Gastrocnemius medialis (tissue), 4 donors: ENCODE measurements around the gene CIT.

ENCODE experiments used
- CTCF ChIP-seq, 5 experiments: fragments of 450-650 bp in 3 of 5; fragments of 200-600 bp in 2 of 5; sonication (generic) in 2 of 5; IDR thresholded peaks in 4 of 5; conservative IDR thresholded peaks in 1 of 5; 1 replicate in 4 of 5; 2 replicates in 1 of 5; pipeline ENCODE4 v1.5.1; 2016 to 2019; ENCODE audit warnings: antibody characterized with exemption in 5 of 5, mild to moderate bottlenecking in 3 of 5, moderate library complexity in 3 of 5
- POLR2A ChIP-seq, 2 donors: fragments of 450-650 bp; IDR thresholded peaks; one replicate each; pipeline ENCODE4 v1.6.1; 2017; ENCODE audit warnings: antibody characterized with exemption in 2 of 2, mild to moderate bottlenecking in 2 of 2, moderate library complexity in 2 of 2

- TF ChIP-seq CTCF (IDR thresholded peaks at IDR 0.05 in 4 of 5, conservative IDR thresholded peaks at IDR 0.05 in 1 of 5) (no peak), POLR2A (IDR thresholded peaks at IDR 0.05) (no peak)
Measured at GRCh38 chr12:119684711-119685369, 192.3 kb downstream of the CIT start.
